ENCODE measurements around the gene ESYT2.

ESYT2 gene

GRCh38 chr7:158765020-158765419 lies 64.3 kb downstream of the ESYT2 start:
- DNase-seq, result no peak

GRCh38 chr7:158763454-158764033 lies 65.8 kb downstream of the ESYT2 start:
- DNase-seq, result no peak

- DNase-seq, result no peak
Measured at GRCh38 chr7:158761945-158762344, 67.4 kb downstream of the ESYT2 start.

- DNase-seq, result no peak
Measured at GRCh38 chr7:158760936-158761335, 68.4 kb downstream of the ESYT2 start.

- no peak for DNase-seq
Measured at GRCh38 chr7:158760445-158760764, 68.9 kb downstream of the ESYT2 start.

GRCh38 chr7:158759749-158760444 lies 69.4 kb downstream of the ESYT2 start:
- DNase-seq, result no peak

GRCh38 chr7:158759245-158759614 lies 70.1 kb downstream of the ESYT2 start:
- DNase-seq, result no peak

GRCh38 chr7:158758586-158759244 lies 70.6 kb downstream of the ESYT2 start:
- no peak for DNase-seq

GRCh38 chr7:158757404-158757989 lies 71.8 kb downstream of the ESYT2 start:
- no peak for DNase-seq

- DNase-seq, result no peak
Measured at GRCh38 chr7:158754746-158755444, 74.4 kb downstream of the ESYT2 start.

GRCh38 chr7:158753900-158754299 lies 75.4 kb downstream of the ESYT2 start:
- DNase-seq, result no peak

GRCh38 chr7:158751751-158752150 lies 77.6 kb downstream of the ESYT2 start:
- no peak for DNase-seq

- DNase-seq, result no peak
Measured at GRCh38 chr7:158751199-158751598, 78.1 kb downstream of the ESYT2 start.

- DNase-seq, result no peak
Measured at GRCh38 chr7:158750702-158751101, 78.6 kb downstream of the ESYT2 start.

- no peak for DNase-seq
Measured at GRCh38 chr7:158749396-158749795, 79.9 kb downstream of the ESYT2 start.

GRCh38 chr7:158748335-158748734 lies 81.0 kb downstream of the ESYT2 start:
- DNase-seq, result no peak

GRCh38 chr7:158747408-158747807 lies 81.9 kb downstream of the ESYT2 start:
- DNase-seq, result no peak

- no peak for DNase-seq
Measured at GRCh38 chr7:158746957-158747356, 82.4 kb downstream of the ESYT2 start.

GRCh38 chr7:158745057-158745715 lies 84.1 kb downstream of the ESYT2 start:
- no peak for DNase-seq

GRCh38 chr7:158744070-158744469 lies 85.2 kb downstream of the ESYT2 start:
- no peak for DNase-seq

GRCh38 chr7:158743219-158743618 lies 86.1 kb downstream of the ESYT2 start:
- no peak for DNase-seq

GRCh38 chr7:158742065-158742821 lies 87.1 kb downstream of the ESYT2 start:
- DNase-seq, result no peak
